Measurements from ENCODE around the gene NRF1. TPM values are rescaled to one million over a fixed set of nuclear protein-coding genes. Genes with fewer than 3 reads are reported as not detected.
A peak's percentile ranks its signal among the peaks of the same experiment; 100 is the strongest.

The NRF1 gene
- total RNA-seq, 1 experiment from 2014 or later: 13.6 TPM

DNA sequence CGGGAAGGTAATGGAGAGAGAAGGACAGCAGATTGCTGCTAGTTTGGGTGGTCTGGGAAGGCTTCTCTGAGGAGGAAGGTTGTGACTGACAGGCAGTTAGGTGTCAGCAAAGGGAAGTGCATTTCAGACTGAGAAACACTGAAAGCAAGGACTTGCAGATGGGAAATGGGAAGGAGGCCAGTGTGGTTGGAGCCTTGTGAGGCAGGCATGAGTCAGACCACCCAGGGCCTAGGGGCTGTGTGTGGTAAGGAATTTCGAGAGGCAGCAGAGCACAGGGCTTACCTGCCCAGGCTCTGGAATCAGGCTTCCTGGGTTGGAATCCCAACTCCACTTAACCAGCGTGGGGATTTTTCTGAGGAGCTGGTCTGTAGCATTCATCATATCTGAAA lies 53.5 kb downstream of the NRF1 start:
- peaks cover 4% of the 10 kb centered on the region for H3F3A ChIP-seq (ENCODE audit: low read length, unreplicated experiment)
- no peaks in the 10 kb centered on the region for H3K27me3 ChIP-seq (ENCODE audit: low read length)
- CTCF ChIA-PET: interaction anchor here (0.5 to 1.7 kb wide), 3 partner anchors 158 to 345 kb away, joined by 3 to 16 read pairs (median 4); no protein-coding TSS in a partner anchor
- H3K9me3 ChIP-seq (ENCODE audit: low read length): 0 out of 2 replicates have a peak, but pooled peaks cover 6% of the 10 kb centered on the region
- no peaks in the 10 kb centered on the region for H4K20me1 ChIP-seq (ENCODE audit: low read length)
- ATAC-seq (peak; percentile 98), DNase-seq (peak; percentile 96)
- TF ChIP-seq EZH2 (IDR thresholded peaks at IDR 0.05; ENCODE audit: low read length, unreplicated experiment): no peak
- TF ChIP-seq EZH2phosphoT487 (IDR thresholded peaks at IDR 0.05; ENCODE audit: borderline replicate concordance, low read length): no peak
- TF ChIP-seq, protein P1, sequence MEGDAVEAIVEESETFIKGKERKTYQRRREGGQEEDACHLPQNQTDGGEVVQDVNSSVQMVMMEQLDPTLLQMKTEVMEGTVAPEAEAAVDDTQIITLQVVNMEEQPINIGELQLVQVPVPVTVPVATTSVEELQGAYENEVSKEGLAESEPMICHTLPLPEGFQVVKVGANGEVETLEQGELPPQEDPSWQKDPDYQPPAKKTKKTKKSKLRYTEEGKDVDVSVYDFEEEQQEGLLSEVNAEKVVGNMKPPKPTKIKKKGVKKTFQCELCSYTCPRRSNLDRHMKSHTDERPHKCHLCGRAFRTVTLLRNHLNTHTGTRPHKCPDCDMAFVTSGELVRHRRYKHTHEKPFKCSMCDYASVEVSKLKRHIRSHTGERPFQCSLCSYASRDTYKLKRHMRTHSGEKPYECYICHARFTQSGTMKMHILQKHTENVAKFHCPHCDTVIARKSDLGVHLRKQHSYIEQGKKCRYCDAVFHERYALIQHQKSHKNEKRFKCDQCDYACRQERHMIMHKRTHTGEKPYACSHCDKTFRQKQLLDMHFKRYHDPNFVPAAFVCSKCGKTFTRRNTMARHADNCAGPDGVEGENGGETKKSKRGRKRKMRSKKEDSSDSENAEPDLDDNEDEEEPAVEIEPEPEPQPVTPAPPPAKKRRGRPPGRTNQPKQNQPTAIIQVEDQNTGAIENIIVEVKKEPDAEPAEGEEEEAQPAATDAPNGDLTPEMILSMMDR (conservative IDR thresholded peaks at IDR 0.05; ENCODE audit: low read depth, low read length): no peak
- H2AFZ ChIP-seq (ENCODE audit: low read length): no peak overlapping the region
- peak overlapping the region; percentile 68 for H3K27ac ChIP-seq (ENCODE audit: low read length)
- H3K4me1 ChIP-seq (ENCODE audit: insufficient read depth, low read length): peaks cover 30% of the 10 kb centered on the region
- POLR2A ChIA-PET (ENCODE audit: unreplicated experiment): interaction anchor here (0.8 kb wide), 1 partner anchor 26 kb away, joined by 6 read pairs; no protein-coding TSS in a partner anchor
- no TSS peak for BruUV-seq (replicated peaks)
- H3K36me3 ChIP-seq (ENCODE audit: low read depth, low read length): peaks cover 17% of the 10 kb centered on the region
- H3K4me3 ChIP-seq (ENCODE audit: low read length): 0 out of 2 replicates have a peak overlapping the region, but pooled peaks have one; percentile 14
- peak overlapping the region; percentile 28 for H3K9ac ChIP-seq (ENCODE audit: low read length)
- peak overlapping the region; percentile 69 for H3K4me2 ChIP-seq (ENCODE audit: low read length)
- H3K79me2 ChIP-seq (ENCODE audit: low read length): peaks cover 18% of the 10 kb centered on the region
- intact Hi-C loops (cut with micrococcal nuclease): loop anchor here (1.0 to 10.0 kb wide), 5 partner anchors 26 to 290 kb away; partner anchors contain the start of gene UBE2H
- no peaks in the 10 kb centered on the region for H3K9me2 ChIP-seq (replicated peaks; ENCODE audit: low read length)

DNA sequence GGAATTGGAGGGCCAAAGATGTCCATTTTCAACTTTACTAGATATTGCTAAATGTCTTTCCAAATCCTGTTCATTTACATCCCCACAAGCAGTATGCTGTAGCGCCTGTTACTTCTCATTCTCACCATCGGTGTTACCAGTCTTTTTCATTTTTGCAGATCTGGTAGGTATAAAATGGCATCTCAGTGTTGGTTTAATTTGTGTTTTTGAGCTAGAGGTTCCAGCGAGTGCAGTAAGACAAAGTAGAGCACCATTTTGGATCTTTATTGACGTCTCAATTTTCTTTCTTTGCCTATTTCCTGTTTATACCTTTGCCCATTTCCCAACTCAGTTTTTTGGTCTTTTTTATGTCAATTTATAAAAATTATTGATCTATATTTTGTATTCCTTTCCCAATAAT lies 55.6 kb downstream of the NRF1 start:
- H3K27ac ChIP-seq (ENCODE audit: low read length): no peak overlapping the region
- ChIA-PET POLR2A (ENCODE audit: unreplicated experiment) (no interaction called here), CTCF (interaction anchor here (1.0 to 1.2 kb wide), 2 partner anchors 158 to 344 kb away, joined by 4 to 8 read pairs; no protein-coding TSS in a partner anchor)
- H3K4me3 ChIP-seq (ENCODE audit: low read length): no peak overlapping the region
- H3K27me3 ChIP-seq (ENCODE audit: low read length): no peaks in the 10 kb centered on the region
- no peaks in the 10 kb centered on the region for H3K9me2 ChIP-seq (replicated peaks; ENCODE audit: low read length)
- intact Hi-C loops (cut with micrococcal nuclease): loop anchor here (5.0 to 10.0 kb wide), 2 partner anchors 90 to 288 kb away; partner anchors contain the start of gene UBE2H
- H2AFZ ChIP-seq (ENCODE audit: low read length): no peak overlapping the region
- peaks cover 4% of the 10 kb centered on the region for H3F3A ChIP-seq (ENCODE audit: low read length, unreplicated experiment)
- no peak for DNase-seq
- ATAC-seq: no peak
- peaks cover 15% of the 10 kb centered on the region; the same call in 1 of the 2 replicates for H3K36me3 ChIP-seq (ENCODE audit: low read depth, low read length)
- no TSS peak for BruUV-seq (replicated peaks)
- no peak overlapping the region for H3K4me2 ChIP-seq (ENCODE audit: low read length)
- H3K79me2 ChIP-seq (ENCODE audit: low read length): peaks cover 18% of the 10 kb centered on the region
- TF ChIP-seq EZH2phosphoT487 (IDR thresholded peaks at IDR 0.05; ENCODE audit: borderline replicate concordance, low read length) (no peak), EZH2 (IDR thresholded peaks at IDR 0.05; ENCODE audit: low read length, unreplicated experiment) (no peak)
- TF ChIP-seq, protein P1 (conservative IDR thresholded peaks at IDR 0.05; ENCODE audit: low read depth, low read length): no peak
- H3K9me3 ChIP-seq (ENCODE audit: low read length): no peaks in the 10 kb centered on the region
- H3K4me1 ChIP-seq (ENCODE audit: insufficient read depth, low read length): peaks cover 30% of the 10 kb centered on the region
- no peak overlapping the region for H3K9ac ChIP-seq (ENCODE audit: low read length)
- no peaks in the 10 kb centered on the region for H4K20me1 ChIP-seq (ENCODE audit: low read length)

DNA sequence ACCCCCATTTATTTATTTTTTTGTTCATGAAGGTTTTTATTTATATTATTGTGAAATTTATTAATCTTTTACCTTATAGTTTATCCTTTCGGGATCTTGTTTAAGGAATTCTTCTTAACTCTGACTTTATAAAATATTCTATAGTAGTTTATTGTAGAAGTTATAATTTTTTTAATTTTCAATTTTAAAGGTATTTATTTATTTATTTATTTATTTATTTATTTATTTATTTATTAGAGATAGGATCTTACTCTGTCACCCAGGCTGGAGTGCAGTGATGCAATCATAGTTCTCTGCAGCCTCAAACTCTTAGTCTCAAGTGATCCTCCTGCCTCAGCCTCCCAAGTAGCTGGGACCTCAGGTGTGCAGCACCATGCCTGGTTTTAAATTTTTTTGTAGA lies 56.0 kb downstream of the NRF1 start:
- no peak for TF ChIP-seq EZH2phosphoT487 (IDR thresholded peaks at IDR 0.05; ENCODE audit: borderline replicate concordance, low read length)
- TF ChIP-seq, protein P1 (conservative IDR thresholded peaks at IDR 0.05; ENCODE audit: low read depth, low read length): no peak
- TF ChIP-seq EZH2 (IDR thresholded peaks at IDR 0.05; ENCODE audit: low read length, unreplicated experiment): no peak
- Histone ChIP-seq H3K27me3 (ENCODE audit: low read length) (no peaks in the 10 kb centered on the region), H3K4me1 (ENCODE audit: insufficient read depth, low read length) (peaks cover 30% of the 10 kb centered on the region), H3K36me3 (ENCODE audit: low read depth, low read length) (peaks cover 19% of the 10 kb centered on the region), H3K9ac (ENCODE audit: low read length) (no peak overlapping the region), H3K4me2 (ENCODE audit: low read length) (no peak overlapping the region), H3K27ac (ENCODE audit: low read length) (no peak overlapping the region), H4K20me1 (ENCODE audit: low read length) (no peaks in the 10 kb centered on the region), H3K4me3 (ENCODE audit: low read length) (no peak overlapping the region), H3F3A (ENCODE audit: low read length, unreplicated experiment) (peaks cover 4% of the 10 kb centered on the region), H2AFZ (ENCODE audit: low read length) (no peak overlapping the region), H3K79me2 (ENCODE audit: low read length) (peaks cover 18% of the 10 kb centered on the region), H3K9me2 (replicated peaks; ENCODE audit: low read length) (no peaks in the 10 kb centered on the region), H3K9me3 (ENCODE audit: low read length) (no peaks in the 10 kb centered on the region)
- ATAC-seq (no peak), DNase-seq (no peak)
- ChIA-PET CTCF (interaction anchor here (0.6 to 1.2 kb wide), 3 partner anchors 10 to 343 kb away, joined by 3 to 8 read pairs (median 4); no protein-coding TSS in a partner anchor), POLR2A (ENCODE audit: unreplicated experiment) (no interaction called here)
- intact Hi-C loops (cut with micrococcal nuclease): loop anchor here (5.0 to 10.0 kb wide), 2 partner anchors 90 to 287 kb away; partner anchors contain the start of gene UBE2H
- BruUV-seq (replicated peaks): no TSS peak
